Measurements from ENCODE around the gene LRRC2. TPM values are rescaled to one million over a fixed set of nuclear protein-coding genes. Genes with fewer than 3 reads are reported as not detected.
"Not testable (repeated sequence)": the region's sequence is repeated elsewhere in the genome, so short reads cannot be mapped to it uniquely, and the experiment has no call there.

LRRC2 gene
- total RNA-seq, 8 experiments from 2014 or later, result 0.05 to 3.7 (median 0.60) TPM

DNA sequence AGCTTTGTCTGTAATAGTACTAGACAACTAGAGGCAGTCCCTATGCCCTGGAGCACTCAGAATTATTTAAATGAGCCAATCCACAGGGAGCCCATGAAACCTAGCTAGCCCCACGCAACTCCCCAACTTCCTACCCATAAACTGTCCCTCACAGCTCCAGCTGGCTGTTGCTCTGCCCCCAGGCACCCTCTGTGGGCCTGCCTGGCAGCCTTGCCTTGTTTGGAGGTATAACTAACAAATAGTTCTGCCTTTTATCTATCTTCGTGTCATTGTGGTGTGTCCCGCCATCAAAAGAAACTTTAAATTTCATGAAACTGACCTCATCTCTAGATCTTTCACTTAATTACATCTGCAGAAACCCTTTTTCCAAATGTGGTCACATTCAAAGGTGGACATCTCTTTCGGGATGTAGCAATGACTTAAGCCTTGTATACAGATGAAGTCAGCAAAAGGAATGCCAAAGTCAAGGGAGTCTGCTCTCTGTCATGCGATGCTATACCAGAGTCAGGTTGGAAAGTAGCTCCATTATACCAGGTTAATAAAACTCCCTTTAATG, 70.1 kb downstream of the LRRC2 start:
- ATAC-seq (replicated peaks in 6 of 8), result peak in 4 of 8 experiments; percentile 21 to 76 (median 48)
- H3K4me1 ChIP-seq (replicated peaks in 1 of 2), result peaks cover 0 to 8% of the 10 kb centered on the region in 2 donors

DNA sequence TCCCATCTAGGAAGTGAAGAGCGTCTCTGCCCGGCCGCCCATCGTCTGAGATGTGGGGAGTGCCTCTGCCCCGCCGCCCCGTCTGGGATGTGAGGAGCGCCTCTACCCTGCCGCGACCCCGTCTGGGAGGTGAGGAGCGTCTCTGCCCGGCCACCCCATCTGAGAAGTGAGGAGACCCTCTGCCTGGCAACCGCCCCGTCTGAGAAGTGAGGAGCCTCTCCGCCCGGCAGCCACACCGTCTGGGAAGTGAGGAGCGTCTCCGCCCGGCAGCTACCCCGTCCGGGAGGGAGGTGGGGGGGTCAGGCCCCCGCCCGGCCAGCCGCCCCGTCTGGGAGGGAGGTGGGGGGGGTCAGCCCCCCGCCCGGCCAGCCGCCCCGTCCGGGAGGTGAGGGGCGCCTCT, 71.6 kb downstream of the LRRC2 start:
- WGBS, 10 experiments, result no CpG with 5 or more reads among the region's 33 CpGs
- ATAC-seq (replicated peaks in 6 of 8); H3K27ac ChIP-seq; H3K4me1 ChIP-seq (replicated peaks in 1 of 2); H3K4me3 ChIP-seq: not testable (repeated sequence)
- in situ Hi-C loops (cut with MboI; ENCODE audit: low pct_unique_long_range_greater_than_20kb in 2 of 9, low sequenced_read_pairs in 9 of 9, unreplicated experiment in 9 of 9), result loop anchor here in 4 of 9 experiments (25.0 kb wide), 2 partner anchors 143 to 418 kb away; no protein-coding TSS in a partner anchor

More for the DNA sequence above, 70.1 kb downstream of the LRRC2 start:
- 18 to 93% (median 81%) methylated on average over 1 to 5 of the region's 5 CpGs; no CpG with 5 or more reads in 1 of the 10 experiments for WGBS, 10 experiments
- Histone ChIP-seq H3K4me3 (no peak overlapping the region), H3K27ac (no peak overlapping the region)
- in situ Hi-C loops (cut with MboI; ENCODE audit: low pct_unique_long_range_greater_than_20kb in 2 of 9, low sequenced_read_pairs in 9 of 9, unreplicated experiment in 9 of 9), result loop anchor here in 4 of 9 experiments (25.0 kb wide), 2 partner anchors 141 to 416 kb away; no protein-coding TSS in a partner anchor

GRCh38 chr3:46492890-46493547, 73.1 kb downstream of the LRRC2 start:
- 33 to 100% (median 80%) methylated on average over 1 to 4 of the region's 6 CpGs for WGBS, 10 experiments
- Histone ChIP-seq H3K4me1 (replicated peaks in 1 of 2) (peaks cover 0 to 4% of the 10 kb centered on the region in 2 donors), H3K4me3 (no peak overlapping the region), H3K27ac (no peak overlapping the region)
- ATAC-seq (replicated peaks in 6 of 8), result no peak
- in situ Hi-C loops (cut with MboI; ENCODE audit: low pct_unique_long_range_greater_than_20kb in 2 of 9, low sequenced_read_pairs in 9 of 9, unreplicated experiment in 9 of 9), result loop anchor here in 4 of 9 experiments (25.0 kb wide), 2 partner anchors 144 to 419 kb away; no protein-coding TSS in a partner anchor

DNA sequence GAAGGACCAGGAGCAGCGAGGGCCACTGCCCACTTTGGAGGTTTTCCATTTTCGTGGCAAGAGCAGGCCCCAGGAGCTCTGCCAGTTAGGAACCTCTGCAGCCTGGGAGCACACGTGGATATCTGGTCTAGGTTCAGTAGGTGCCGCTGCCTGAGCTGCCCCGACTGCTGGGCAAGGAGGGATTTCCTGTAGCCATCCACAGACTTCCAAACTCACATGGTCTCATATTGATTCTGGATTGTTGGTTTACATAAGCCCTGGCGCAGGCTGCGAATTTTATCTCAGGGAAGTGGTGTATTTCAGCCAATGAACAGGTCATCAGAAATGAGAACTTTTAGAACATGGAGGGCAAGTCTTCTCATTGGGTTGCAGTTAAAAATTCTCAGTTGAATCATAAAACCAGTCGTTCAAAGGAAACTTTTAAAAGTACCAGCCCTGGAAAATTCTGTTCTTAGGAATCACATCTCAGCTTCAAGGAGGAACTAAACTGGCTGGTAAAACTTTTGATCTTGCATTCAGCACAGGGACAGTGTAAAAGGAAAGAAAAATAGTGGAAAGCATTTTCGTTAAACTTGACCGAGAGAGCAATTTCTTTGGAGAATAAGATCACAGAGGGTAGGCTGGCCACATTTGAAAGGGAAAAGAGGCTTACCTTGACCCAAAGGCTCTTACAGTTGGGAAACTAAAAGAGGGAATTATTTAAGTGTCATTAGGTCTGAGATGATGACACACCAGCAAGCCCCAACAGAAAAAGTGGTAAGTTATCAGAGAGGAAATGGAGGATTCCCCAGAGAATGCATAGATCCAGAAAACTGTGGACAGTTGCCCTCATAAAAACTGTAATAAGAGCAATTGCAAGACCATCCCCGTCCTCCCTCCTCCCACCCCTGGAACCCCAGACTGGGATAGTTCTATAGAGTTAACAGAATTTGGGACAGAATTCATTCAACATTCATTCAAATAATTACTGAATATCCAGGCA, 74.7 kb downstream of the LRRC2 start:
- H3K27ac ChIP-seq, result no peak overlapping the region
- 60 to 100% (median 84%) methylated on average over 1 to 10 of the region's 11 CpGs; no CpG with 5 or more reads in 1 of the 10 experiments for WGBS, 10 experiments
- no peak overlapping the region for H3K4me3 ChIP-seq
- H3K4me1 ChIP-seq (replicated peaks in 1 of 2), result peaks cover 0 to 4% of the 10 kb centered on the region in 2 donors
- ATAC-seq (replicated peaks in 6 of 8), result no peak
- in situ Hi-C loops (cut with MboI; ENCODE audit: low pct_unique_long_range_greater_than_20kb in 2 of 9, low sequenced_read_pairs in 9 of 9, unreplicated experiment in 9 of 9), result loop anchor here in 4 of 9 experiments (25.0 kb wide), 2 partner anchors 146 to 421 kb away; no protein-coding TSS in a partner anchor

- in situ Hi-C loops (cut with MboI; ENCODE audit: low pct_unique_long_range_greater_than_20kb in 2 of 9, low sequenced_read_pairs in 9 of 9, unreplicated experiment in 9 of 9), result loop anchor here in 4 of 9 experiments (25.0 kb wide), 2 partner anchors 147 to 422 kb away; no protein-coding TSS in a partner anchor
- Histone ChIP-seq H3K4me1 (replicated peaks in 1 of 2) (peaks cover 0 to 4% of the 10 kb centered on the region in 2 donors), H3K4me3 (no peak overlapping the region), H3K27ac (no peak overlapping the region)
- ATAC-seq (replicated peaks in 6 of 8), result peak in 2 of 8 experiments; percentile 9 to 37
- 15 to 93% (median 77%) methylated on average over 2 to 6 of the region's 6 CpGs for WGBS, 10 experiments
These were observed 75.6 kb downstream of the LRRC2 start for GRCh38 chr3:46490338-46491084.

DNA sequence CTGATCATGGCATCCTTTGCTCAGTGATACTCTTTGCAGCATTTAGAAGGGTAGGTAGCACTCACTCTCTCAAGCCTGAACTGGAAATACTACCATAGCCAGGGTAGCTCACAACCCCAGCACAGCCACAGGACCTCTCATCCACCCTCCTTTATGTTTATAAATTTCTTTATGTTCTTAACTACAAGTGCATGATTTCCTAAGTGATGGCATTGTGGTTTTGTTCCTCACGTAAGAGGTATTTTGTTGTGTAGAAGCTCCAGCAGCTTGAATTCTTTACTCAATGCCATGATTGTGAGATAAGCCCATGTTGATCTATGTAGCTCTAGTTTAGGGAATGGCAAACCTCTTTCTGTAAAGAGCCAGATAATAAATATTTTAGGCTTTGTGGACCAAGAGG, 76.2 kb downstream of the LRRC2 start:
- in situ Hi-C loops (cut with MboI; ENCODE audit: low pct_unique_long_range_greater_than_20kb in 2 of 9, low sequenced_read_pairs in 9 of 9, unreplicated experiment in 9 of 9), result loop anchor here in 4 of 9 experiments (25.0 kb wide), 2 partner anchors 147 to 422 kb away; no protein-coding TSS in a partner anchor
- H3K27ac ChIP-seq, result no peak overlapping the region
- no peak overlapping the region for H3K4me3 ChIP-seq
- 0 to 100% (median 90%) methylated on average over 1 of the region's 1 CpG; no CpG with 5 or more reads in 2 of the 10 experiments for WGBS, 10 experiments
- H3K4me1 ChIP-seq (replicated peaks in 1 of 2), result peaks cover 0 to 4% of the 10 kb centered on the region in 2 donors
- no peak for ATAC-seq (replicated peaks in 6 of 8)

DNA sequence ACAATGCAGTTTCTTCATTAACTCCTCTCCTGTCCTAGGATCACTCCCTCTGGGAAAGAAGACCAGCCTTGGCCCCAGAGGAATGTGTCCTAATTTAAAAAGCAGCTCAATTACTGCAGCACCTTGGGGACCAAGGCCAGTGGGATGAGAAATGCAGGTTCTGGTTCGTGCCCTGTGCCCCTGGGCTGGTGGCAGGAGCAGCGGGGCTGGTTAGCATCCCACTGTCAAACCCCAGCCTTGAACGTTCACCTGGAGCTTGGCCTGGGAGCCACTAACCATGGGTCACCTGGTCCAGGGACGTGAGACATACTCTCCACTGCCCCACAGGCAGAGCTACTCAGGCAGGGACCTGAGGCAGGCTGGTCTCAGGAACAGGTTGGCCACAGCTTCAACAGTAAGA, 76.7 kb downstream of the LRRC2 start:
- no peak for ATAC-seq (replicated peaks in 6 of 8)
- peaks cover 0 to 4% of the 10 kb centered on the region in 2 donors for H3K4me1 ChIP-seq (replicated peaks in 1 of 2)
- 60 to 100% (median 86%) methylated on average over 1 to 3 of the region's 4 CpGs; no CpG with 5 or more reads in 3 of the 10 experiments for WGBS, 10 experiments
- in situ Hi-C loops (cut with MboI; ENCODE audit: low pct_unique_long_range_greater_than_20kb in 2 of 9, low sequenced_read_pairs in 9 of 9, unreplicated experiment in 9 of 9), result loop anchor here in 4 of 9 experiments (25.0 kb wide), 2 partner anchors 148 to 423 kb away; no protein-coding TSS in a partner anchor
- no peak overlapping the region for H3K27ac ChIP-seq
- no peak overlapping the region for H3K4me3 ChIP-seq

DNA sequence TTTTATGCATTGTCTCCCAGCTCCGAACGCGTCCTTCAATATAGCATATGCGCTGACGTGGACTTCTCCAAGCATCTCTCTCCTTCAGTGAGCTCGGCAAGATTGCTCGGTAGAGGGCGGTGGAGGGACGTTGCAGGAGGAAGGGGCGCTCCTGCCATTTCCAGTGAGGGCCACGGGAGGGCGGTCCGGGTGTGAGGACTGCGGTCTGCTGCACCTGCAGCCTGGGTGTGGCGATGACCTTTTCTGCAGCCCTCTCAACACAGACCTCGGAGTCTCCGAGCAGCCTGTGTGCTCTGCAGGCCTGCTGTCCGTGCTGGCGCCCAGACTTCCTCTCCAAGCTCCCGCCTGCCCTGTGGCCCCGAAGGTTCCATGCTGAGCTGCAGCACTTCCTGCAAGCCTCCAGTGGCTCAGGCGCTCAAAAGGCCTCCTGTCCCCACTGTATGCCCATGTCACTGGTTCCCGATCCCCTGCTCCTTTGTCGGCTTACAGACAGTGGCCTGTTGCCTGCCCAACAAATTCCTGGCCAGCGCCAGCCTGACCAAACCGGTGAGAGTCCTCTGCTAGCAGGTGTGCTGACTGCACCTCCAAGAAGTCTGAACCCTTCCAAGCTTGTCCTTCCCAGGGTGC, 77.3 kb downstream of the LRRC2 start:
- in situ Hi-C loops (cut with MboI; ENCODE audit: low pct_unique_long_range_greater_than_20kb in 2 of 9, low sequenced_read_pairs in 9 of 9, unreplicated experiment in 9 of 9), result loop anchor here in 4 of 9 experiments (25.0 kb wide), 2 partner anchors 148 to 423 kb away; no protein-coding TSS in a partner anchor
- H3K4me1 ChIP-seq (replicated peaks in 1 of 2), result peaks cover 0 to 4% of the 10 kb centered on the region in 2 donors
- H3K4me3 ChIP-seq, result no peak overlapping the region
- 3 to 36% (median 19%) methylated on average over 7 to 14 of the region's 26 CpGs; no CpG with 5 or more reads in 6 of the 10 experiments for WGBS, 10 experiments
- no peak overlapping the region for H3K27ac ChIP-seq
- ATAC-seq (replicated peaks in 6 of 8), result peak; percentile 96 to 99 (median 96)

DNA sequence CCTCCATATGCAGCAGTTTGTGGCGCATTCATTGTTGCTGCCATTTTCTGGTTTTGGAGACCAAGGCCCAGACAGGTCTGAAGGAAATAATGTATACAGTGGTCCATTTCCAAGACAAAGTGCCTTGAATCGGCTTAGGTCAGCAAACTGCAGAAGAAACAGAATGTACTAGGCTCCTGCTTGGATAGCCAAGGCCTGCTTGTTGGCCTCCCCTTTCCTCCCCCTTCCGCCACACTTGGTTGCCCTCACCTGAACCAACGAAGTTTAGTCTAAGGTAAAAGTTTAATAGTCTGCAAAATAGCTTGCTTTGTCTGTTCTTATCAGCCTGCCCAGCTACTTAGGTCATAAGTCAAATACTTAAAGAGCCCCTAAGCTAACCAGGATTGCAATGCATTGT, 80.3 kb downstream of the LRRC2 start:
- in situ Hi-C loops (cut with MboI; ENCODE audit: low pct_unique_long_range_greater_than_20kb in 2 of 9, low sequenced_read_pairs in 9 of 9, unreplicated experiment in 9 of 9), result loop anchor here in 4 of 9 experiments (25.0 kb wide), 2 partner anchors 152 to 427 kb away; no protein-coding TSS in a partner anchor
- ATAC-seq (replicated peaks in 6 of 8), result no peak
- 20 to 92% (median 73%) methylated on average over 1 to 4 of the region's 4 CpGs; no CpG with 5 or more reads in 3 of the 10 experiments for WGBS, 10 experiments
- Histone ChIP-seq H3K4me3 (no peak overlapping the region), H3K4me1 (replicated peaks in 1 of 2) (peaks cover 0 to 4% of the 10 kb centered on the region in 2 donors), H3K27ac (no peak overlapping the region)

GRCh38 chr3:46484911-46485778, 81.0 kb downstream of the LRRC2 start:
- ATAC-seq (replicated peaks in 6 of 8), result peak in 2 of 8 experiments; percentile 19 to 22
- in situ Hi-C loops (cut with MboI; ENCODE audit: low pct_unique_long_range_greater_than_20kb in 2 of 9, low sequenced_read_pairs in 9 of 9, unreplicated experiment in 9 of 9), result loop anchor here in 4 of 9 experiments (25.0 kb wide), 2 partner anchors 152 to 427 kb away; no protein-coding TSS in a partner anchor
- 40 to 90% (median 75%) methylated on average over 1 to 6 of the region's 10 CpGs; no CpG with 5 or more reads in 5 of the 10 experiments for WGBS, 10 experiments
- no peak overlapping the region for H3K27ac ChIP-seq
- no peak overlapping the region for H3K4me3 ChIP-seq
- H3K4me1 ChIP-seq (replicated peaks in 1 of 2), result peaks cover 1 to 4% of the 10 kb centered on the region in 2 donors
